ENCODE measurements around the gene TAOK1. TPM values are rescaled to one million over a fixed set of nuclear protein-coding genes. Genes with fewer than 3 reads are reported as not detected.

Gene TAOK1
- total RNA-seq, 1 donor from 2014 or later = 34.1 TPM

- peak; percentile 28 for TF ChIP-seq CTCF (conservative IDR thresholded peaks at IDR 0.05; ENCODE audit: low read depth, low read length)
- no peak for DNase-seq (ENCODE audit: low read depth)
- H3K4me3 ChIP-seq (ENCODE audit: low read depth, low read length) = peak overlapping the region; percentile 77
These were observed 177.6 kb downstream of the TAOK1 start for GRCh38 chr17:29567554-29568330.

- peak within 1 kb of the TSS; percentile 77 for H3K4me3 ChIP-seq (ENCODE audit: low read depth, low read length)
- DNase-seq (ENCODE audit: low read depth) = no peak
- no peak for TF ChIP-seq CTCF (conservative IDR thresholded peaks at IDR 0.05; ENCODE audit: low read depth, low read length)
These were observed 178.4 kb downstream of the TAOK1 start, which contains the start of gene TP53I13 for GRCh38 chr17:29568331-29569244. TSS of gene TP53I13 (plus strand) at chr17:29568701. CDS start at chr17:29568759, 58 bp downstream.

GRCh38 chr17:29569245-29569950, 179.2 kb downstream of the TAOK1 start:
- DNase-seq (ENCODE audit: low read depth) = no peak
- TF ChIP-seq CTCF (conservative IDR thresholded peaks at IDR 0.05; ENCODE audit: low read depth, low read length) = no peak
- peak overlapping the region; percentile 67 for H3K4me3 ChIP-seq (ENCODE audit: low read depth, low read length)

GRCh38 chr17:29570521-29570920, 180.4 kb downstream of the TAOK1 start:
- TF ChIP-seq CTCF (conservative IDR thresholded peaks at IDR 0.05; ENCODE audit: low read depth, low read length) = no peak
- DNase-seq (ENCODE audit: low read depth) = no peak
- H3K4me3 ChIP-seq (ENCODE audit: low read depth, low read length) = no peak overlapping the region

- no peak overlapping the region for H3K4me3 ChIP-seq (ENCODE audit: low read depth, low read length)
- no peak for TF ChIP-seq CTCF (conservative IDR thresholded peaks at IDR 0.05; ENCODE audit: low read depth, low read length)
- DNase-seq (ENCODE audit: low read depth) = no peak
These were observed 181.3 kb downstream of the TAOK1 start for GRCh38 chr17:29571486-29571882.

- no peak for DNase-seq (ENCODE audit: low read depth)
- no peak overlapping the region for H3K4me3 ChIP-seq (ENCODE audit: low read depth, low read length)
- TF ChIP-seq CTCF (conservative IDR thresholded peaks at IDR 0.05; ENCODE audit: low read depth, low read length) = no peak
These were observed 181.9 kb downstream of the TAOK1 start for GRCh38 chr17:29571883-29572681.

Measured in epithelial cell of proximal tubule (primary cell).